MM.1S (cell line): ENCODE data around the gene PAPOLG.
"Not testable (repeated sequence)": the region's sequence is repeated elsewhere in the genome, so short reads cannot be mapped to it uniquely, and the experiment has no call there.

Source experiments
- DNase-seq: peaks from one replicate; pipeline ENCODE4 v3.0.0-alpha.2; 2015
- H2AFZ ChIP-seq: fragments of 300-600 bp; sonication (generic); 2 replicates; pipeline ENCODE4 v1.6.0; 2016; ENCODE audit warnings: antibody characterized with exemption, low read length
- H3F3A ChIP-seq: fragments of 300-600 bp; sonication (generic); 2 replicates; pipeline ENCODE4 v1.6.1; 2016; ENCODE audit warnings: mild to moderate bottlenecking, antibody characterized with exemption, low read length, moderate library complexity, mixed read lengths; ENCODE audit not compliant: insufficient read depth
- H3K27ac ChIP-seq: fragments of 300-600 bp; sonication (generic); 2 replicates; pipeline ENCODE4 v1.5.1; 2016; ENCODE audit warnings: mild to moderate bottlenecking, low read length
- H3K27me3 ChIP-seq: fragments of 300-600 bp; sonication (generic); replicated peaks from 2 replicates; pipeline ENCODE4 v1.6.0; 2016; ENCODE audit warnings: low read length; ENCODE audit not compliant: insufficient read depth
- H3K36me3 ChIP-seq: fragments of 300-600 bp; sonication (generic); replicated peaks from 2 replicates; pipeline ENCODE4 v1.6.1; 2016; ENCODE audit warnings: mild to moderate bottlenecking, low read length, mixed read lengths; ENCODE audit not compliant: insufficient read depth
- H3K4me1 ChIP-seq: fragments of 300-600 bp; sonication (generic); 2 replicates; pipeline ENCODE4 v1.6.1; 2016; ENCODE audit warnings: low read length, mixed read lengths
- H3K4me2 ChIP-seq: fragments of 300-600 bp; sonication (generic); 2 replicates; pipeline ENCODE4 v1.6.0; 2016; ENCODE audit warnings: low read depth, low read length
- H3K4me3 ChIP-seq: fragments of 300-600 bp; sonication (generic); 2 replicates; pipeline ENCODE4 v1.5.1; 2016; ENCODE audit warnings: low read length, mixed read lengths
- H3K79me2 ChIP-seq: fragments of 300-600 bp; sonication (generic); 2 replicates; pipeline ENCODE4 v1.6.1; 2016; ENCODE audit warnings: mixed run types, low read length, mixed read lengths
- H3K9ac ChIP-seq: fragments of 300-600 bp; sonication (generic); 2 replicates; pipeline ENCODE4 v1.6.1; 2016; ENCODE audit warnings: low read length, mixed read lengths
- H3K9me2 ChIP-seq: fragments of 300-600 bp; sonication (generic); replicated peaks from 2 replicates; pipeline ENCODE4 v1.6.1; 2016; ENCODE audit warnings: mild to moderate bottlenecking, low read length, mixed read lengths; ENCODE audit not compliant: insufficient read depth
- H3K9me3 ChIP-seq: fragments of 300-600 bp; sonication (generic); replicated peaks from 2 replicates; pipeline ENCODE4 v1.6.1; 2016; ENCODE audit warnings: mild to moderate bottlenecking, low read length, mixed read lengths; ENCODE audit not compliant: insufficient read depth
- H4K20me1 ChIP-seq: fragments of 300-600 bp; sonication (generic); 2 replicates; pipeline ENCODE4 v1.6.1; 2016; ENCODE audit warnings: mild to moderate bottlenecking, low read length, moderate library complexity, mixed read lengths; ENCODE audit not compliant: insufficient read depth
- EZH2 ChIP-seq: fragments of 300-600 bp; sonication (generic); optimal IDR thresholded peaks from 2 replicates; pipeline ENCODE3; 2017; ENCODE audit warnings: low read depth, mild to moderate bottlenecking, antibody characterized with exemption, low read length, mixed read lengths
- EZH2phosphoT487 ChIP-seq: fragments of 300-600 bp; sonication (generic); IDR thresholded peaks from 2 replicates; pipeline ENCODE4 v1.6.1; 2018; ENCODE audit warnings: antibody characterized with exemption, low read length
- TF ChIP-seq, protein P1 (sequence below): fragments of 300-600 bp; sonication (generic); IDR thresholded peaks from 2 replicates; pipeline ENCODE4 v1.5.1; 2016; ENCODE audit warnings: antibody characterized with exemption, low read length, mixed read lengths

PAPOLG gene

DNA sequence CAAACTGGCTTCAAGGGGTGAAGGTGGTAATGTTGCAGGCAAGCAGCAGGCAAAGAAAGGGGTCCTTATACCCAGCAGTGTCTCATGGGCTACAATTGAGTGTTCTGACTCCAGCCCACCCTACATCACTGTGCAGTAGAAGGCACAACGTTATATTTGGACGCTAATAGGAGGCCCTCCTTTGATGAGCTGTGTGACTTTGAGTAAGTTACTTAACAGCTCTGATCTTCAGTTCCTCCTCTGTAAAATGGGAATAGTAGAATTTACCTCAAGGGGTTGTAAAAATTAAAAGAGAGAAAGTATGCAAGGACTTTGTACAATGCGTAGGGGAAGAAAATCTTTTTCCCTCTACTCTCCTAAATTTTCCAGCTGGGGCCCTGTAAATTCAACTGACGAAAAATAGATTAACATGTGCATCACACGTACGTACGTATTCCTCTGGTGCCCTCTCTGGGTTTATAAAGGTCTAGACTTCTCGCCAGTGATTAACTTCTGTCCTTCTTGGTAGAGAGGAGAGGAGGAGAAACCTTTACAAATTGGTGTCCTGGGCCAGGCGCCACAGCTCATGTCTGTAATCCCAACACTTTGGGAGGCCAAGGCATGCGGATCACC is 67.7 kb downstream of the PAPOLG start:
- H3K36me3 ChIP-seq: no peaks in the 10 kb centered on the region
- 0 out of 2 replicates have a peak, but pooled peaks cover 4% of the 10 kb centered on the region for H3F3A ChIP-seq
- no peak overlapping the region for H3K27ac ChIP-seq
- no peak overlapping the region for H3K9ac ChIP-seq
- peaks cover 13% of the 10 kb centered on the region for H3K4me1 ChIP-seq
- no peak overlapping the region for H2AFZ ChIP-seq
- no peak for DNase-seq
- H3K9me3 ChIP-seq: no peaks in the 10 kb centered on the region
- peaks cover 22% of the 10 kb centered on the region for H3K27me3 ChIP-seq
- H3K4me3 ChIP-seq: no peak overlapping the region
- H4K20me1 ChIP-seq: no peaks in the 10 kb centered on the region
- no peaks in the 10 kb centered on the region for H3K9me2 ChIP-seq
- TF ChIP-seq EZH2: no peak
- TF ChIP-seq, protein P1, sequence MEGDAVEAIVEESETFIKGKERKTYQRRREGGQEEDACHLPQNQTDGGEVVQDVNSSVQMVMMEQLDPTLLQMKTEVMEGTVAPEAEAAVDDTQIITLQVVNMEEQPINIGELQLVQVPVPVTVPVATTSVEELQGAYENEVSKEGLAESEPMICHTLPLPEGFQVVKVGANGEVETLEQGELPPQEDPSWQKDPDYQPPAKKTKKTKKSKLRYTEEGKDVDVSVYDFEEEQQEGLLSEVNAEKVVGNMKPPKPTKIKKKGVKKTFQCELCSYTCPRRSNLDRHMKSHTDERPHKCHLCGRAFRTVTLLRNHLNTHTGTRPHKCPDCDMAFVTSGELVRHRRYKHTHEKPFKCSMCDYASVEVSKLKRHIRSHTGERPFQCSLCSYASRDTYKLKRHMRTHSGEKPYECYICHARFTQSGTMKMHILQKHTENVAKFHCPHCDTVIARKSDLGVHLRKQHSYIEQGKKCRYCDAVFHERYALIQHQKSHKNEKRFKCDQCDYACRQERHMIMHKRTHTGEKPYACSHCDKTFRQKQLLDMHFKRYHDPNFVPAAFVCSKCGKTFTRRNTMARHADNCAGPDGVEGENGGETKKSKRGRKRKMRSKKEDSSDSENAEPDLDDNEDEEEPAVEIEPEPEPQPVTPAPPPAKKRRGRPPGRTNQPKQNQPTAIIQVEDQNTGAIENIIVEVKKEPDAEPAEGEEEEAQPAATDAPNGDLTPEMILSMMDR: no peak
- no peak for TF ChIP-seq EZH2phosphoT487
- no peaks in the 10 kb centered on the region for H3K79me2 ChIP-seq
- H3K4me2 ChIP-seq: no peak overlapping the region

GRCh38 chr2:60825666-60826065 is 69.6 kb downstream of the PAPOLG start:
- Histone ChIP-seq H3K4me3 (no peak overlapping the region), H3K9me2 (no peaks in the 10 kb centered on the region), H3K4me1 (peaks cover 13% of the 10 kb centered on the region), H4K20me1 (no peaks in the 10 kb centered on the region), H3F3A (0 out of 2 replicates have a peak, but pooled peaks cover 4% of the 10 kb centered on the region), H3K36me3 (no peaks in the 10 kb centered on the region), H2AFZ (no peak overlapping the region), H3K9me3 (no peaks in the 10 kb centered on the region), H3K4me2 (no peak overlapping the region), H3K27me3 (peaks cover 33% of the 10 kb centered on the region), H3K27ac (no peak overlapping the region), H3K9ac (no peak overlapping the region), H3K79me2 (no peaks in the 10 kb centered on the region)
- TF ChIP-seq, protein P1: no peak
- TF ChIP-seq EZH2 (no peak), EZH2phosphoT487 (no peak)
- no peak for DNase-seq

DNA sequence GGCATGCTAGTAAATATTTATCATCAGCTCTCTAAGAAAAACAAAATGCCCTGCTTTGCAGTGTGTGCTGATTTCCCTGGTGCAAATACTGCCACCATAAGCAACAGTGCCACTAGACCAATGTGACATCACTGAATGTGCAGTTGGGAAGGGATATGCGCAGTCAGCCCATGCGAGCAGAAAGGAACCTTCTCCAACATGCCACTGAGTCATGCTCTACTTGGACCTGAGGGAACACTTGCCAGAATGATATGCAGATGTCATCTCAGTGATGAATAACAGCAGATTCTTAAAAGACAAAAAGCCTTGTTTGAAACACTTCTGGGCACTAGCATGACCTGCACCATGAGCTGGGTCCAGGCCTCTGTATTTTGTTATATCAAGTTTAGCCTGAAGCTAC is 70.0 kb downstream of the PAPOLG start:
- H3K27ac ChIP-seq: no peak overlapping the region
- no peaks in the 10 kb centered on the region for H4K20me1 ChIP-seq
- no peaks in the 10 kb centered on the region for H3K9me3 ChIP-seq
- TF ChIP-seq, protein P1: no peak
- TF ChIP-seq EZH2phosphoT487 (no peak), EZH2 (no peak)
- no peaks in the 10 kb centered on the region for H3K9me2 ChIP-seq
- no peaks in the 10 kb centered on the region for H3K36me3 ChIP-seq
- no peak for DNase-seq
- no peak overlapping the region for H3K4me2 ChIP-seq
- peaks cover 13% of the 10 kb centered on the region for H3K4me1 ChIP-seq
- H3F3A ChIP-seq: 0 out of 2 replicates have a peak, but pooled peaks cover 4% of the 10 kb centered on the region
- H3K79me2 ChIP-seq: no peaks in the 10 kb centered on the region
- no peak overlapping the region for H3K9ac ChIP-seq
- no peak overlapping the region for H3K4me3 ChIP-seq
- H2AFZ ChIP-seq: no peak overlapping the region
- H3K27me3 ChIP-seq: peaks cover 35% of the 10 kb centered on the region

DNA sequence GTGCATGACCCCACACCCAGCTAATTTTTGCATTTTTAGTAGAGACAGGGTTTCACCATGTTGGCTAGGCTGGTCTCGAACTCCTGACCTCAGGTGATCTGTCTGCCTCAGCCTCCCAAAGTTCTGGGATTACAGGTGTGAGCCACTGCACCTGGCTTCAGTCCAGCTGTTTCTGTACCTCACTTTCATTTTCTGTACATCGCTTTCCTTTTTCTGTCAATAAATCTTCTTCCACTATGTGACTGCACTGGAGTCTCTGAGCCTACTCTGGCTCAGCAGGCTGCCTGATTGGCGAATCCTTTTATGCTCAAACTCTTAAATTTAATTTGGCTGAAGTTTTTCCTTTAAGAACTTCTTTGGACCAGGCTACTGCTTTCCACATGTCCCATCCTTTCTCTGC is 70.8 kb downstream of the PAPOLG start:
- not testable (repeated sequence) for H2AFZ ChIP-seq, H3K9me3 ChIP-seq, H3K27ac ChIP-seq, H3K9ac ChIP-seq, H3K79me2 ChIP-seq, H3K9me2 ChIP-seq, H3F3A ChIP-seq, H4K20me1 ChIP-seq, H3K36me3 ChIP-seq, H3K4me2 ChIP-seq, H3K4me3 ChIP-seq
- peaks cover 12% of the 10 kb centered on the region for H3K4me1 ChIP-seq
- peak; percentile 61 for DNase-seq
- peaks cover 42% of the 10 kb centered on the region for H3K27me3 ChIP-seq
